ENCODE results near the gene A3GALT2. TPM values are rescaled to one million over a fixed set of nuclear protein-coding genes. Genes with fewer than 3 reads are reported as not detected.
"Not testable (repeated sequence)": the region's sequence is repeated elsewhere in the genome, so short reads cannot be mapped to it uniquely, and the experiment has no call there.

A3GALT2 gene
- total RNA-seq, 1 donor from 2014 or later = not detected

GRCh38 chr1:33294071-33295010 lies 26.6 kb downstream of the A3GALT2 start:
- TF ChIP-seq CTCF (IDR thresholded peaks at IDR 0.05) = no peak
- peaks cover 27 to 39% of the 10 kb centered on the region in 2 donors for H3K36me3 ChIP-seq
- H3K27ac ChIP-seq = peak overlapping the region; percentile 44 to 54
- intact Hi-C loops (cut with DNase I) = loop anchor here (1.0 to 10.0 kb wide), 7 partner anchors 37 to 320 kb away; partner anchors contain the start of genes PHC2 and ZNF362
- peak in 1 of 2 donors; percentile 37 for DNase-seq (ENCODE audit: low spot score in 2 of 2)
- peaks cover 4 to 15% of the 10 kb centered on the region in 2 donors for H3K4me1 ChIP-seq
- H3K27me3 ChIP-seq = no peaks in the 10 kb centered on the region
- no peak overlapping the region for H3K4me3 ChIP-seq
- no peaks in the 10 kb centered on the region for H3K9me3 ChIP-seq

GRCh38 chr1:33292726-33293340 lies 28.1 kb downstream of the A3GALT2 start:
- intact Hi-C loops (cut with DNase I) = loop anchor here (10.0 kb wide), 2 partner anchors 168 to 322 kb away; no protein-coding TSS in a partner anchor
- no peak overlapping the region for H3K4me3 ChIP-seq
- DNase-seq (ENCODE audit: low spot score in 2 of 2) = peak in 1 of 2 donors; percentile 58
- peaks cover 23 to 31% of the 10 kb centered on the region in 2 donors for H3K36me3 ChIP-seq
- TF ChIP-seq CTCF (IDR thresholded peaks at IDR 0.05) = no peak
- H3K4me1 ChIP-seq = peaks cover 4 to 21% of the 10 kb centered on the region in 2 donors
- peak overlapping the region; percentile 39 to 66 for H3K27ac ChIP-seq
- H3K27me3 ChIP-seq = no peaks in the 10 kb centered on the region
- H3K9me3 ChIP-seq = no peaks in the 10 kb centered on the region

GRCh38 chr1:33290615-33291014 lies 30.3 kb downstream of the A3GALT2 start:
- not testable (repeated sequence) for DNase-seq (ENCODE audit: low spot score in 2 of 2); H3K27ac ChIP-seq; H3K4me3 ChIP-seq; H3K9me3 ChIP-seq; H3K27me3 ChIP-seq
- peaks cover 4 to 26% of the 10 kb centered on the region in 2 donors for H3K4me1 ChIP-seq
- intact Hi-C loops (cut with DNase I) = loop anchor here (10.0 kb wide), 2 partner anchors 166 to 324 kb away; no protein-coding TSS in a partner anchor
- peaks cover 16 to 21% of the 10 kb centered on the region in 2 donors for H3K36me3 ChIP-seq

- no peaks in the 10 kb centered on the region for H3K9me3 ChIP-seq
- intact Hi-C loops (cut with DNase I) = loop anchor here (10.0 kb wide), 2 partner anchors 165 to 325 kb away; no protein-coding TSS in a partner anchor
- H3K27me3 ChIP-seq = no peaks in the 10 kb centered on the region
- H3K27ac ChIP-seq = peak overlapping the region; percentile 47 to 63
- H3K36me3 ChIP-seq = peaks cover 11 to 25% of the 10 kb centered on the region in 2 donors
- peaks cover 0 to 23% of the 10 kb centered on the region in 2 donors for H3K4me1 ChIP-seq
- H3K4me3 ChIP-seq = no peak overlapping the region
- no peak for DNase-seq (ENCODE audit: low spot score in 2 of 2)
- no peak for TF ChIP-seq CTCF (IDR thresholded peaks at IDR 0.05)
Measured at GRCh38 chr1:33289858-33290154, 31.1 kb downstream of the A3GALT2 start.

- H3K4me1 ChIP-seq = peaks cover 0 to 23% of the 10 kb centered on the region in 2 donors
- H3K27ac ChIP-seq = peak overlapping the region; percentile 47 to 63
- DNase-seq (ENCODE audit: low spot score in 2 of 2) = no peak
- TF ChIP-seq CTCF (IDR thresholded peaks at IDR 0.05) = no peak
- H3K36me3 ChIP-seq = peaks cover 6 to 24% of the 10 kb centered on the region in 2 donors
- no peaks in the 10 kb centered on the region for H3K27me3 ChIP-seq
- no peaks in the 10 kb centered on the region for H3K9me3 ChIP-seq
- intact Hi-C loops (cut with DNase I) = no loop called here
- H3K4me3 ChIP-seq = no peak overlapping the region
Measured at GRCh38 chr1:33288976-33289857, 31.7 kb downstream of the A3GALT2 start.
